ENCODE measurements around the gene PHACTR2. TPM values are rescaled to one million over a fixed set of nuclear protein-coding genes. Genes with fewer than 3 reads are reported as not detected.

The PHACTR2 gene
- total RNA-seq, 1 donor from 2014 or later, result 110 TPM

DNA sequence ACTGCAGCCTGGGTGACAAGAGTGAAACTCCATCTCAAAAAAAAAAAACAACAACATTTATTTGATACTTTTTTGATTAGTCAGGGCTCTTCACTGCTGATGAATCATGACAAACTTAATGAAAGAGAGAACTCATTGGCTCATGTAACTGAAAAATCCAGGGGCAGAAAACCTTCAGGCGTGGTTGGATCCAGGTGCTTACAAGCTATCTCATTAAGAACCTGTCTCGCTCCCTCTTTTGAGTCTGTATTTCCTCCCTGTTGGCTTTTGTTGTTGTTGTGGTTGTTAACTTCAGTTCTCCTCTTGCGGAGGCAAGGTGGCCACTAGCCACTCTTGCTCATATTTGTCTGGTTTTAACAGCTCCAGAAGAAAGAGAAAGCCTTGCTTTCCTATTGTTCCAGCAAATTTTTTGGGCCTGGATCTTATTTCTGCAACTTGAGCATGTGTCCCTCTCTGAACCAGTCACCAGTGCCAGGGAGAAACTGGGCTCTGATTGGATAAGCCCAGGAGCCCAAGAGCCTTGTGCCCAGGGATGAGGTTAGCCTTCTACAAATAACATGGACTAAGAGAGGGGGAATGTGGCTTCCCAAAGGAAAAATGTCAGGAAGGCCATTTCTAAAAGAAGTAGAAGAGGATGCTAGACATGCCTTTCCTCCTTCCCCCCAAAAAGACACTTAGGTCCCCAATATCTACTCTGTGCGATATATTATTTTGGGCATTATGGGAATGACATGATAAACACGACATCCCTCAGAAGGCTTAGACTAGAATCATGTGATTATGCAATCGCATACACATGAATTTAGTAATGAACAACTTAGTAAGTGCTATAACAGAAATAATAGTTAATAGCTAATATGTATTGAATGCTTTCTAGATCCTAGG lies 64.5 kb downstream of the PHACTR2 start:
- Mint-ChIP-seq H3K36me3 (ENCODE audit: low read depth) (peaks cover 6% of the 10 kb centered on the region), H3K4me1 (ENCODE audit: low read depth) (peaks cover 72% of the 10 kb centered on the region), H3K27me3 (ENCODE audit: low read depth) (no peaks in the 10 kb centered on the region), H3K27ac (ENCODE audit: unreplicated experiment) (peak overlapping the region; percentile 91), H3K4me3 (ENCODE audit: unreplicated experiment) (peak overlapping the region; percentile 57), H3K9me3 (ENCODE audit: low read depth) (no peaks in the 10 kb centered on the region)
- DNase-seq (ENCODE audit: low spot score), result no peak
- TF ChIP-seq, protein P1, sequence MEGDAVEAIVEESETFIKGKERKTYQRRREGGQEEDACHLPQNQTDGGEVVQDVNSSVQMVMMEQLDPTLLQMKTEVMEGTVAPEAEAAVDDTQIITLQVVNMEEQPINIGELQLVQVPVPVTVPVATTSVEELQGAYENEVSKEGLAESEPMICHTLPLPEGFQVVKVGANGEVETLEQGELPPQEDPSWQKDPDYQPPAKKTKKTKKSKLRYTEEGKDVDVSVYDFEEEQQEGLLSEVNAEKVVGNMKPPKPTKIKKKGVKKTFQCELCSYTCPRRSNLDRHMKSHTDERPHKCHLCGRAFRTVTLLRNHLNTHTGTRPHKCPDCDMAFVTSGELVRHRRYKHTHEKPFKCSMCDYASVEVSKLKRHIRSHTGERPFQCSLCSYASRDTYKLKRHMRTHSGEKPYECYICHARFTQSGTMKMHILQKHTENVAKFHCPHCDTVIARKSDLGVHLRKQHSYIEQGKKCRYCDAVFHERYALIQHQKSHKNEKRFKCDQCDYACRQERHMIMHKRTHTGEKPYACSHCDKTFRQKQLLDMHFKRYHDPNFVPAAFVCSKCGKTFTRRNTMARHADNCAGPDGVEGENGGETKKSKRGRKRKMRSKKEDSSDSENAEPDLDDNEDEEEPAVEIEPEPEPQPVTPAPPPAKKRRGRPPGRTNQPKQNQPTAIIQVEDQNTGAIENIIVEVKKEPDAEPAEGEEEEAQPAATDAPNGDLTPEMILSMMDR (IDR thresholded peaks at IDR 0.05), result no peak

DNA sequence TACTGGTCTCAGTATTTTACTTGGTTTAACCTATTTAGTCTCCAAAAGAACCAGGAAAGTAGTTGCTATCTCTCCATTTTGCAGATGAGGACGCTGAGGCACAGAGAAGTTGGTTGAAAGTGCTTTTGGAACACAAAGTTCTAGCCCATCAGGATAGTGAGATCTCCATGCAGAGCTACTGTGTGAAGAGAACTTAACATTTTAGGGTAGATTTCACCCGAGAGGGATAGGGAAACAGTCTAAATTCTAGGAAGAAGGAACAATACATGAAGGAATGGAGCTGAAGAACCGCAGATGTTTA lies 65.1 kb downstream of the PHACTR2 start:
- DNase-seq (ENCODE audit: low spot score), result no peak
- Mint-ChIP-seq H3K27ac (ENCODE audit: unreplicated experiment) (peak overlapping the region; percentile 91), H3K9me3 (ENCODE audit: low read depth) (no peaks in the 10 kb centered on the region), H3K4me3 (ENCODE audit: unreplicated experiment) (peak overlapping the region; percentile 57), H3K4me1 (ENCODE audit: low read depth) (peaks cover 73% of the 10 kb centered on the region), H3K27me3 (ENCODE audit: low read depth) (no peaks in the 10 kb centered on the region), H3K36me3 (ENCODE audit: low read depth) (peaks cover 6% of the 10 kb centered on the region)
- TF ChIP-seq, protein P1 (IDR thresholded peaks at IDR 0.05), result no peak

DNA sequence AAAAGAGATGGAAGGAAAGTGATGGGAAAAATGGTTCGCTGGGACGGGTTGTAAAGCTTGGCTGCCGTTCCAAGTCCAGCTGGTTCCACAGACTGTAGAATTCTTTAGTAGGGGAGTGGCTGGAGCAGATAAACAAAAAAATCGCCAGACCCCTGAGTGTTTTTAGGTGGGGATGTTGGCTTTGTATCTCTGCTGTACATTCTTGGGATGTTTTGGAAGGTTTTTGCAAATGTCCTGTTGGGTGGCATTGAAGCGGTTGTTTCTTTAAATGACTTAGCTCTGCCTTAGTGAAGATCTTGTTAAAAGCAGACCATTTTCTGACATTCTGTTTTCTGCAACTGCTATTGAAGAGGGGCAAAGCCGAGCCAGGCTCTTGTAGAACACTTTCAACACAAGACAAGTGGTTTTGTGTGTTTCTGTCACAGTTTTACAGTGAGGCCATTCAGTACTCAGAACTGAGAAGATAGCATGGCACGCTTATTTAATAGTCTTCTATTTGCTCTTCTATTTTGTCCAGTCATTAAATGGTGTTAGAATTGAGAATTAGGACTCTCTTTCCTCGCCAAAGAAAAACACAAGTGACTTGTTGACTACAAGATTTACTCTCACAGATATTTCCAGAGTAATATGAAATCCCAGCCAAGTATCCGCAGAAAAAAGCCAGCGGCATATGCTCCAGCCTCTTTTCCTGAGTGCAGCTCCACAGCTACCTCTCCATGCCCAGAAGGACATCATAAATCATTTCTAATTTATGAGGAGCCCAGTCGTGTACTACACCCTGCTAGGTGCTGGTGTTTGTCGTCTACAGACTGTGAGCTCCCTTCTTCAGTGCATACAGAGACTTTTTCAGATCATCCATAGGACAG lies 65.8 kb downstream of the PHACTR2 start:
- Mint-ChIP-seq H3K9me3 (ENCODE audit: low read depth) (no peaks in the 10 kb centered on the region), H3K4me1 (ENCODE audit: low read depth) (peaks cover 70% of the 10 kb centered on the region), H3K36me3 (ENCODE audit: low read depth) (peaks cover 6% of the 10 kb centered on the region), H3K27ac (ENCODE audit: unreplicated experiment) (peak overlapping the region; percentile 91), H3K4me3 (ENCODE audit: unreplicated experiment) (peak overlapping the region; percentile 57), H3K27me3 (ENCODE audit: low read depth) (no peaks in the 10 kb centered on the region)
- TF ChIP-seq, protein P1 (IDR thresholded peaks at IDR 0.05), result no peak
- no peak for DNase-seq (ENCODE audit: low spot score)

DNA sequence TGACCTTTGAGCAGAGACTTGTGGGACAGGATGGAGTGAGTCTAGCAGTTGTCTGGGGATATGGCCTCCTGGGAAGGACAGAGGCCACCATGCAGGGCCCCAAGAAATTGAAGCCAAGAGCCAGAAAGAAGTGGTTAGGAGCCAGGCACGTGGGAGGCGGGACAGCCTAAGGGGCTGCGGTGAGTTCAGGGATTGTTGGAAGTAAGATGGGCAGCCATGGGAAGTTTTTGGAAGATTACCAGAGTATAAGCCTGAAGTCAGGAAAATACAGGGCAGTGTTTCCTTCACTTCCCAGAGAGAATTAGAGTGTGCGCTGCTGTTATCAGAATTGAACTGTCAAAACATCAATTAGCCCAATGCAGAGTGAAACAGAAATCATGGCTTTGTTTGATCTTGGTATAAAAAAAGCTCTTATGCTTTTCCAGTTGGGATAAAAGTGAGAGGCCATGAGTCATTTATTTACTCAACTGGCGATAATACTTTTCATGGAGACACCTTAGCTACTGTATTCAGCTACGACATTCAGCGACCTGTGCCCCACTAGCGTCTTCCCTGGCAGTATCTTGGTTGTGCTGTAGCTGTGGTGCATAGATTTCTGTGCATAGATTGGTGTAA lies 66.9 kb downstream of the PHACTR2 start:
- H3K9me3 Mint-ChIP-seq (ENCODE audit: low read depth), result no peaks in the 10 kb centered on the region
- peaks cover 4% of the 10 kb centered on the region for H3K36me3 Mint-ChIP-seq (ENCODE audit: low read depth)
- peak overlapping the region; percentile 91 for H3K27ac Mint-ChIP-seq (ENCODE audit: unreplicated experiment)
- TF ChIP-seq, protein P1 (IDR thresholded peaks at IDR 0.05), result no peak
- peaks cover 68% of the 10 kb centered on the region for H3K4me1 Mint-ChIP-seq (ENCODE audit: low read depth)
- peak overlapping the region; percentile 29 for H3K4me3 Mint-ChIP-seq (ENCODE audit: unreplicated experiment)
- no peak for DNase-seq (ENCODE audit: low spot score)
- H3K27me3 Mint-ChIP-seq (ENCODE audit: low read depth), result no peaks in the 10 kb centered on the region
